AG04449 (cell line): ENCODE measurements around the gene MESP2.
"Not testable (repeated sequence)": the region's sequence is repeated elsewhere in the genome, so short reads cannot be mapped to it uniquely, and the experiment has no call there.

Experiments used
- CTCF ChIA-PET: fragments of 350-600 bp; formaldehyde crosslinking; extraction: SDS; loops from one replicate; lab custom pipeline; 2021; ENCODE audit warnings: antibody characterized with exemption; lab: Yijun Ruan, JAX
- POLR2A ChIA-PET: fragments of 400-600, 350-600 bp; formaldehyde crosslinking; extraction: SDS; loops from one replicate; lab custom pipeline; 2020; ENCODE audit warnings: antibody characterized with exemption, inconsistent platforms; lab: Yijun Ruan, JAX
- DNase-seq: peaks from one replicate; pipeline ENCODE4 v3.0.0-alpha.2; 2010; ENCODE audit warnings: low read depth, low spot score
- H3K4me3 ChIP-seq: 2 replicates; pipeline ENCODE4 v1.5.1; 2011; ENCODE audit warnings: low read depth, mild to moderate bottlenecking, control low read depth, low read length
- TF ChIP-seq, protein P1 (sequence below): IDR thresholded peaks from one replicate; pipeline ENCODE4 v1.5.1; 2011; ENCODE audit warnings: mild to moderate bottlenecking, moderate library complexity, low read length, control low read depth, inconsistent platforms; ENCODE audit not compliant: insufficient read depth; ENCODE audit errors: missing control alignments

MESP2 gene

DNA sequence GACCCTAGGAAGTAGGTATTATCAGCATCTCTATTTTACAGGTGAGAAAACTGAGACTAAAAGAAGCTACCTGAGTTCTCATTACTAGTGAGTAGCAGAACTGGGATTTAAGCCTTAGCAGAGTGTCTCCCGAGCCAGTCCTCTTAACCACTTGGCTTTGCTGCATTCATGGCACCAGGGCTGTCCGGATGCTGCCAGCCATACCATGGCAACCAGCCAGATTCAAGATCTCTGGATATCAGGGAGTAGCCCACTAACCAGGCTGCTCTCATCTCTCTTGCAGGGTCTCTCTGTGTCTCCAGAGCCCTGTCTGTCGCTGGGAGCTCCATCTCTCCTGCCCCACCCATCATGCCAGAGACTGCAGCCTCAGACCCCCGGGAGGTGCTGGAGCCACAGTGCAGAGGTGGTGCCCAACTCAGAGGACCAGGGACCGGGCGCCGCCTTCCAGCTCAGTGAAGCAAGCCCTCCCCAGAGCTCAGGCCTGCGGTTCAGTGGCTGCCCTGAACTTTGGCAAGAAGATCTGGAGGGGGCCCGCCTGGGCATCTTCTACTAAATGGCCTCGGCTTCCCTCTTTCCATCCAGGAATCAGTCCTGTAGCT lies 1.7 kb downstream of the MESP2 start:
- POLR2A ChIA-PET: interaction anchor here (0.6 kb wide), 1 partner anchor 13 kb away, joined by 3 read pairs; no protein-coding TSS in a partner anchor
- TF ChIP-seq, protein P1, sequence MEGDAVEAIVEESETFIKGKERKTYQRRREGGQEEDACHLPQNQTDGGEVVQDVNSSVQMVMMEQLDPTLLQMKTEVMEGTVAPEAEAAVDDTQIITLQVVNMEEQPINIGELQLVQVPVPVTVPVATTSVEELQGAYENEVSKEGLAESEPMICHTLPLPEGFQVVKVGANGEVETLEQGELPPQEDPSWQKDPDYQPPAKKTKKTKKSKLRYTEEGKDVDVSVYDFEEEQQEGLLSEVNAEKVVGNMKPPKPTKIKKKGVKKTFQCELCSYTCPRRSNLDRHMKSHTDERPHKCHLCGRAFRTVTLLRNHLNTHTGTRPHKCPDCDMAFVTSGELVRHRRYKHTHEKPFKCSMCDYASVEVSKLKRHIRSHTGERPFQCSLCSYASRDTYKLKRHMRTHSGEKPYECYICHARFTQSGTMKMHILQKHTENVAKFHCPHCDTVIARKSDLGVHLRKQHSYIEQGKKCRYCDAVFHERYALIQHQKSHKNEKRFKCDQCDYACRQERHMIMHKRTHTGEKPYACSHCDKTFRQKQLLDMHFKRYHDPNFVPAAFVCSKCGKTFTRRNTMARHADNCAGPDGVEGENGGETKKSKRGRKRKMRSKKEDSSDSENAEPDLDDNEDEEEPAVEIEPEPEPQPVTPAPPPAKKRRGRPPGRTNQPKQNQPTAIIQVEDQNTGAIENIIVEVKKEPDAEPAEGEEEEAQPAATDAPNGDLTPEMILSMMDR: no peak
- no peak overlapping the region for H3K4me3 ChIP-seq
- CTCF ChIA-PET: interaction anchor here (1.2 to 12.5 kb wide), 4 partner anchors 20 to 132 kb away, joined by 3 to 176 read pairs (median 48); no protein-coding TSS in a partner anchor
- DNase-seq: no peak

DNA sequence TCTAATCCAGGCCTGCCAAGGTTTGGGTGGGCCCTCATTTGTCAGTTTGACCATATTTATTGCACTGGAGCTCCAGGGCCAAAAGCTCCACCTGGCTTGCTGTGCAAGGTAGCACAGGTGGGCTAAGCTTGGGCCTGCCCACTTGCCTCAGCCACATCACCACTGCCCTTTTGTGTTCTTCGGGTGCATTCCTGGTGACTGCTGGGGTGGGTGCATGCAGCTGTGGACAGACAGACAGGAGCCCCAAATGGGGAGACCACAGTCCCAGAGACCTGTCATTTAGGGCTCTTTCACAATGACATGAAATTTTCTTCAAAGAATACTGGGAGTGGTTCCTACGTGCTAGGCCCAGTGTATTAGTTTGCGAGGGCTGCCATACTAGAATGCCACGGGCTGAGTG lies 2.7 kb downstream of the MESP2 start:
- H3K4me3 ChIP-seq: no peak overlapping the region
- ChIA-PET CTCF (interaction anchor here (0.9 to 9.5 kb wide), 2 partner anchors 18 to 97 kb away, joined by 6 to 90 read pairs; no protein-coding TSS in a partner anchor), POLR2A (no interaction called here)
- no peak for DNase-seq
- TF ChIP-seq, protein P1: no peak

DNA sequence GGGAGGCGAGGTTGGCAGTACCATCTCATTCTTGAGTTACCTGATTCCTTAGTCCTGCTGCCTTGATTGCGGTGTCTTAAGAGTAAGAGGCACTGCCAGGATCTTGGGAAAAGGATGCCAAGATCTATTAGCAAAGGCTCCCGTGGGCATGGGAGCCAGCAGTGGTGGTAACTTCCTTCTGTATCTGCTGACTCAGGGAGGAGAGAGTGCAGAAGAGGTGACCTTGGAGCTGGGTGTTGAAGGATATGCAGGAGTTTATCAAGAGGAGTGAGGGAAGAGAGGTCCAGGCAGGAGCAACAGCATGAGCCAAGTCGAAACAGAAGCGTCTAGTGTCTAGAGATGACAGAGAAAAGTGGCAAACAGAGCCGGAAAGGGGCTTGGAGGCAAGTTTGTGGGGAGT lies 4.5 kb downstream of the MESP2 start:
- ChIA-PET POLR2A (no interaction called here), CTCF (interaction anchor here (0.8 to 1.7 kb wide), 4 partner anchors 14 to 94 kb away, joined by 3 to 7 read pairs (median 5); no protein-coding TSS in a partner anchor)
- no peak for DNase-seq
- H3K4me3 ChIP-seq: no peak overlapping the region
- TF ChIP-seq, protein P1: no peak

DNA sequence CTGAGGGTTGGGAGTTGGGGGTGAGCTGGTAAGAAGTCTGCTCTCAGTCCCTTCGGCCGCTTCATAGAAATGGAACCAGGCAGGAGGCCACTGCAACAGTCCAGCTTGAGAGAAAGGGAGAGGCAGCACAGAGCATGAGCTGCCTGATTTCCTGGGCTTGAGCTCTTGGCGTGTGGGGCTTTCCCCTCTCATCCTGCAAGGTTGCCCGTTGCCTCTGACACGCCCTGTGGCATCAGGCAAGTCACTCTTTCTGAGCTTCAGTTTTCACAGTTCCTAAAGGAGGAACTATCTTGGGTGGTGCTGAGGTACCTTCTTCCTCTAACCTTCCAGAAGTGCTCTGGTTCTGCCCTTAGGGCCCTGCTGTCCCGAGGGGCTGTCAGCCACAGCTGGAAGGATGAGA lies 4.9 kb downstream of the MESP2 start:
- ChIA-PET POLR2A (no interaction called here), CTCF (interaction anchor here (0.8 to 1.7 kb wide), 4 partner anchors 13 to 94 kb away, joined by 3 to 7 read pairs (median 5); no protein-coding TSS in a partner anchor)
- DNase-seq: no peak
- no peak overlapping the region for H3K4me3 ChIP-seq
- TF ChIP-seq, protein P1: no peak

DNA sequence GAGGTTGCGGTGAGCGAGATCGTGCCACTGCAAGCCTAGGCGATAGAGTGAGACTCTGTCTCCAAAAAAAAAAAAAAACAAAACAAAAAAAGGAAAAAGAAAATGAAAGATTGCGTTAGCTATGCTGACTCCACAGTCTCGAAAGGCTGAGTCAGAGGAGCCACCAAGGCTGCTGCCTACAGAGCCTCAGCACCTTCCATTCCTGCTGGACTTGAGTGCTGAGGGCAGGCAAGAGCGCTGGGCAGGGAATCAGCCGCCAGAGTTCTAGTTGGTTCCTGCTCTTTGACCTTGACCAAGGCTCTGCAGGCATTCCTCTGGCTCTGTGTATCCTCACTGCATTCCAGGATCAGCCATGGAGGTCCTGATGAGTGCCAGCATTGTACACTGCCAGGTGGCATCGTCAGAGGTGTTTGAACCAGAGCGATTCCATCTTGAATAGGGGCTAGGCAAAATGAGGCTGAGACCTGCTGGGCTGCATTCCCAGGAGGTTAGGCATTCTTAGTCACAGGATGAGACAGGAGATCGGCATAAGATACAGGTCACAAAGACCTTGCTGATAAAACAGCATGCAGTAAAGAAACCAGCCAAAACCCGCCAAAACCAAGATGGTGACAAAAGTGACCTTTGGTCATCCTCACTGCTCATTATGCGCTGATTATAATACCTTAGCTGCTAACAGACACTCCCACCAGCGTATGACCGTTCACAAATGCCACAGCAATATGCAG lies 5.9 kb downstream of the MESP2 start:
- TF ChIP-seq, protein P1: no peak
- no peak for DNase-seq
- ChIA-PET CTCF (interaction anchor here (1.0 to 2.2 kb wide), 6 partner anchors 12 to 93 kb away, joined by 3 to 10 read pairs (median 6); no protein-coding TSS in a partner anchor), POLR2A (no interaction called here)
- H3K4me3 ChIP-seq: no peak overlapping the region

DNA sequence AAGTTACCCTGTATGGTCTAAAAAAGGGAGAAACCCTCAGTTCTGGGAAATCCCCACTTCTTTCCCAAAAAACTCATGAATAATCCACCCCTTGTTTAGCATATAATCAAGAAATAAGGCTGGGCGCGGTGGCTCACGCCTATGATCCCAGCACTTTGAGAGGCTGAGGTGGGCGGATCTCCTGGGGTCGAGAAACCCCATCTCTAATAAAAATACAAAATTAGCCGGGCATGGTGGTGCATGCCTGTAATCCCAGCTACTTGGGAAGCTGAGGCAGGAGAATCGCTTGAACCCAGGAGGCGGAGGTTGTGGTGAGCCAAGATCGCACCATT lies 6.5 kb downstream of the MESP2 start:
- CTCF ChIA-PET: interaction anchor here (1.0 to 2.2 kb wide), 4 partner anchors 19 to 92 kb away, joined by 3 to 10 read pairs (median 6); no protein-coding TSS in a partner anchor
- not testable (repeated sequence) for H3K4me3 ChIP-seq, DNase-seq
- POLR2A ChIA-PET: interaction anchor here (0.8 kb wide), 1 partner anchor 16 kb away, joined by 3 read pairs; no protein-coding TSS in a partner anchor
